Measurements from ENCODE around the gene SRSF2. TPM values are rescaled to one million over a fixed set of nuclear protein-coding genes. Genes with fewer than 3 reads are reported as not detected.
A peak's percentile ranks its signal among the peaks of the same experiment; 100 is the strongest.
"Not testable (repeated sequence)": the region's sequence is repeated elsewhere in the genome, so short reads cannot be mapped to it uniquely, and the experiment has no call there.

SRSF2 gene
- polyA plus RNA-seq, 3 donors: 337 to 388 (median 377) TPM

- DNase-seq: peak; percentile 90
Measured at GRCh38 chr17:76709077-76709950, 27.8 kb downstream of the SRSF2 start.

DNA sequence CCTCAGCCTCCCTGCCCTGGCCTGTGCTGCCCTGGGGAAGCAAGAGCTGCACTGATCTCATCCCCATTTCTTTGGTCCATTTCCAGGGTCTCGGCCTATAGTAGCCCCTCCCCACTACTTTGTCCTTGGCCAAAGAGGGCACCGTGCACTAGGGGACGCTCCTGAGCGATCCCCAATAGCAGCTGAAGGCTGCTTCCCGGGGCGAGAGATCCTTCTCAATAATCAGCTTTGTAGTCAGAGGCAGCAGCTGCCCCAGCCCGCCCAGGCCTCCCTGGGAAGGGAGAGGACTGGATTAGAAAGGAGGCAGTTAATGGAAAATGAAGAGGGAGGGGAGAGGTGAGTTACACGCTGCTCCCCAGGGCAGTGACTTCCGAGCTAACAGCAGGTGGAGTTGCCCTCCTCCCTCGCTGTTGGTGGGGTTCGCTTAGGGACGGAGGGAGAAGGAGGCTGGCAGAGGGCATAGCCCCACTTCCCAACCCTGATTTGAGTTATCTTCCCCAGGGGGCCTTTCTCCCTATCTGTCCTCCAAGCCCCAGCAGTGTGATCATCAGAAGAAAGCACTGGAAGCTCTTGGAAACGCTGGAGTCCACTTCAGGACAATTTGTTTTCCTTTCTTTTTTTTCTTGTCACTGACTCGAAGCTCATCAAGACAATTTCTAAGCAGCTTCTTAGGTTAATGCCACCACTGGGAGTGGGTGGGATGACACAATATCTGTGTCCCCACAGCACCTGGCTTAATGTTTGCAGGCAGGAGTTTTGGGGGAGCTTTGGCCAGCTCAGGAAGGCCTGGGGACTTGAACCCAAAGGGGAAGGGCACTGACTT lies 28.9 kb downstream of the SRSF2 start:
- no peak for DNase-seq

DNA sequence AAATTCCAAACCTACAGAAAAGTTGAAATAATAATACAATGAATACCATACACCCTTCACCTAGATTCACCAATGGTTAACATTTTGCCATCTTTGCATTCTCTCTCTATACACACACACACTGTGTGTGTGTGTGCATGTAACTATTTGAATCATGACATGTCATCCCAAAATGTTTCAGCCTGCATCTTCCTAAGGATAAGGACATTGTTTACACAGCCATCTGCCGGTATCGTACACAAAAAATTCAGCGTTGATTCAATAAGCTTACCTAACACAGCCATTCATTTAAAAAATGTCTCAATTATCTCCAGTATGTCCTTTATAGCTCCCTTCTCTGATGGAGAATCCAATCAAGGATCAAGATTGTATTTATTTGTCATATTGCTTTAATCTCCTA lies 30.3 kb downstream of the SRSF2 start:
- DNase-seq: no peak

- no peak for DNase-seq
Measured at GRCh38 chr17:76704805-76705204, 32.3 kb downstream of the SRSF2 start.

- DNase-seq: no peak
Measured at GRCh38 chr17:76702941-76703637, 34.0 kb downstream of the SRSF2 start.

DNA sequence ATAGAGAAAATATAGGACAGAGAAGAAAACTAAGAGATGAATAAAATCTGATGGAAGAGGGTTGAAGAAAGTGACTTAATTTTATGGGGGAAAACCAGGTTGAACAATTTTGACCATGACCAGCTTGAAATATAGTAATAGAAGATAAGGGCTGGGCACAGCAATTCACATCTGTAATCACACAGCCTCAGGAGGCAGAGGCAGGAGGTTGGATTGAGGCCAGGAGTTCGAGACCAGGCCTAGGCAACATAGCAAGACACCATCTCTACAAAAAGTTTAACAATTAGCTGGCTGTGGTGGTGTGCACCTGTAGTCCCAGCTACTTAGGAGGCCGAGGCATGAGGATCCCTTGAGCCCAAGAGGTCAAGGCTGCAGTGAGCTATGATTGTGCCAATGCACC lies 35.1 kb downstream of the SRSF2 start:
- DNase-seq: no peak

- no peak for DNase-seq
Measured at GRCh38 chr17:76701471-76701967, 35.6 kb downstream of the SRSF2 start.

- peak; percentile 80 for DNase-seq
Measured at GRCh38 chr17:76700617-76701470, 36.3 kb downstream of the SRSF2 start.

GRCh38 chr17:76700270-76700616 lies 36.9 kb downstream of the SRSF2 start:
- no peak for DNase-seq

DNA sequence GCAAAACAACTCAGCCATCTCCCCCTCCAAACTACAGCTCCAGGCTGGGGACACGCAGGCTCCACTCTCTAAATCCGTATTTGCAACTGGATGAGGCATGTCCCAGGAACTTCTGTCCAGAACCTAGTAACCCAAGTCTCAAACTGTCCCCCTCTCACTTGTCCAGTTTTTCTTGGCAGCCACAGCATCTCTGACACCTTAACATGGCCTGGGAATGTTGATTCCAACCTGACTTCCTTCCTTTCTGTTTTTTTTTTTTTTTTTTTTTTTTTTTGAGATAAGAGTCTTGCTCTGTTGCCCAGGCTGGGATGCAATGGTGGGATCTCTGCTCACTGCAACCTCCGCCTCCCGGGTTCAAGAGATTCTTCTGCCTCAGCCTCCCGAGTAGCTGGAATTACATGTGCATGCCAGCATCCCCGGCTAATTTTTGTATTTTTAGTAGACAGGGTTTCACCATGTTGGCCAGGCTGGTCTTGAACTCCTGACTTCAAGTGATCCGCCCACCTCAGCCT lies 38.6 kb downstream of the SRSF2 start:
- DNase-seq: not testable (repeated sequence)

GRCh38 chr17:76697702-76698465 lies 39.2 kb downstream of the SRSF2 start:
- no peak for DNase-seq

GRCh38 chr17:76696763-76697701 lies 40.1 kb downstream of the SRSF2 start:
- no peak for DNase-seq

GRCh38 chr17:76695059-76695831 lies 41.9 kb downstream of the SRSF2 start:
- no peak for DNase-seq

GRCh38 chr17:76691379-76692191 lies 45.5 kb downstream of the SRSF2 start:
- DNase-seq: no peak

GRCh38 chr17:76690596-76691280 lies 46.4 kb downstream of the SRSF2 start:
- no peak for DNase-seq

GRCh38 chr17:76689859-76690258 lies 47.3 kb downstream of the SRSF2 start:
- no peak for DNase-seq

GRCh38 chr17:76688165-76688622 lies 48.9 kb downstream of the SRSF2 start:
- DNase-seq: no peak

Measured in renal pelvis (tissue), 4 donors.